K562 (cell line): ENCODE measurements around the gene CCDC47. TPM values are rescaled to one million over a fixed set of nuclear protein-coding genes. Genes with fewer than 3 reads are reported as not detected.
A peak's percentile ranks its signal among the peaks of the same experiment; 100 is the strongest.

Source experiments
- AFF1 ChIP-seq, 2 experiments: fragments of 450-650 bp; IDR thresholded peaks; 2 replicates each; pipeline ENCODE4 v1.6.1; 2018; ENCODE audit warnings: mild to moderate bottlenecking in 2 of 2, low read depth in 1 of 2; ENCODE audit not compliant: partially characterized antibody in 2 of 2
- ASH1L ChIP-seq: fragments of 450-650 bp; IDR thresholded peaks from 2 replicates; pipeline ENCODE4 v1.6.1; 2018; ENCODE audit warnings: borderline replicate concordance, mild to moderate bottlenecking, low read depth; ENCODE audit not compliant: partially characterized antibody
- CXXC5 ChIP-seq: fragments of 250-450 bp; sonication (Bioruptor Pico); IDR thresholded peaks from 2 replicates; pipeline ENCODE4 v1.8.0; 2022; ENCODE audit warnings: inconsistent platforms, mild to moderate bottlenecking, moderate library complexity
- E4F1 ChIP-seq: fragments of 250-450 bp; sonication (Bioruptor Pico); IDR thresholded peaks from 2 replicates; pipeline ENCODE4 v1.5.0; 2021; ENCODE audit warnings: mild to moderate bottlenecking, borderline replicate concordance
- EP300 ChIP-seq: IDR thresholded peaks from 2 replicates; pipeline ENCODE4 v1.6.1; 2012; ENCODE audit warnings: low read length, improper control_type of control experiment
- ETS2 ChIP-seq: IDR thresholded peaks from 2 replicates; pipeline ENCODE4 v1.6.1; 2016; ENCODE audit warnings: borderline replicate concordance, missing genetic modification characterization, mild to moderate bottlenecking, moderate library complexity, missing compliant biosample characterization; ENCODE audit not compliant: poor library complexity, severe bottlenecking
- ETV1 ChIP-seq: fragments of 450-650 bp; conservative IDR thresholded peaks from 2 replicates; pipeline ENCODE4 v1.6.1; 2016; ENCODE audit warnings: missing genetic modification characterization, control low read depth, low read depth, missing compliant biosample characterization
- HNRNPK ChIP-seq: fragments of 200-400 bp; formaldehyde crosslinking; IDR thresholded peaks from one replicate; pipeline ENCODE4 v1.6.1; 2018; ENCODE audit warnings: mild to moderate bottlenecking, low read depth, low read length; ENCODE audit not compliant: poor library complexity, severe bottlenecking
- RBM17 ChIP-seq: fragments of 200-400 bp; formaldehyde crosslinking; IDR thresholded peaks from 2 replicates; pipeline ENCODE4 v1.6.1; 2017; ENCODE audit warnings: low read depth, mild to moderate bottlenecking, low read length, borderline replicate concordance
- SMAD1 ChIP-seq: fragments of 150-350 bp; IDR thresholded peaks from 2 replicates; pipeline ENCODE4 v1.6.1; 2014; ENCODE audit warnings: low read length, low read depth; ENCODE audit not compliant: partially characterized antibody
- SMARCE1 ChIP-seq: fragments of 450-650 bp; IDR thresholded peaks from 2 replicates; pipeline ENCODE4 v1.7.1; 2016; ENCODE audit warnings: mild to moderate bottlenecking
- SRF ChIP-seq, 2 experiments: fragments of 250-450, 450-650 bp in 1 of 2; sonication (Bioruptor Pico) in 1 of 2; sonication (generic) in 1 of 2; formaldehyde crosslinking; IDR thresholded peaks; 2 replicates each; pipeline versions ENCODE4 v1.5.0 to v1.5.1; 2020 to 2022; ENCODE audit warnings: mild to moderate bottlenecking in 1 of 2, missing genetic modification reagents in 1 of 2
- THRA ChIP-seq: fragments of 450-650 bp; IDR thresholded peaks from 2 replicates; pipeline ENCODE4 v1.6.1; 2017; ENCODE audit warnings: mild to moderate bottlenecking, moderate library complexity
- ZBTB11 ChIP-seq, 3 experiments: fragments of 200-800 bp in 1 of 3; fragments of 250-450 bp in 1 of 3; fragments of 450-650 bp in 1 of 3; sonication (Bioruptor Pico) in 1 of 3; sonication (Bioruptor generic) in 1 of 3; formaldehyde crosslinking in 1 of 3; IDR thresholded peaks; 2 replicates each; pipeline versions ENCODE4 v1.6.1 to v1.8.0; 2016 to 2022; ENCODE audit warnings: mild to moderate bottlenecking in 2 of 3, missing genetic modification characterization in 2 of 3, missing compliant biosample characterization in 1 of 3, moderate library complexity in 1 of 3
- ZC3H4 ChIP-seq: sonication (generic); formaldehyde crosslinking; IDR thresholded peaks from 2 replicates; pipeline ENCODE4 v1.9.0; 2021; ENCODE audit warnings: missing genetic modification reagents, borderline replicate concordance
- polyA plus RNA-seq, 8 experiments: library from polyadenylated mRNA; depleted of rRNA in 4 of 8; stranded (reverse) in 5 of 8; unstranded in 3 of 8; fragments of >200 nt; fragmentation: Nextera tagmentation in 2 of 8; fragmentation: Illumina TruSeq in 1 of 8; extraction: Ambion mirVana in 2 of 8; extraction: Trizol in 1 of 8; gene quantifications; 2 replicates each; pipeline versions ENCODE4 v1.2.1 to v1.2.3, GENCODE V29; 2011 to 2014; ENCODE audit warnings: inconsistent platforms in 1 of 8, missing spikeins in 1 of 8
- total RNA-seq, 7 experiments: library from RNA; depleted of rRNA in 6 of 7; stranded (reverse); fragments of >200 nt in 6 of 7; fragmentation: Illumina TruSeq in 2 of 7; extraction: Trizol in 2 of 7; gene quantifications; 2 replicates each; pipeline versions ENCODE4 v1.2.1 to v1.2.3, GENCODE V29; 2011 to 2021; ENCODE audit warnings: low replicate concordance in 1 of 7

CCDC47 gene
- total and polyA plus RNA-seq, 9 of the 15 experiments (the other 6 are each of a cell fraction or from before 2014, with no cell fraction given), result 15.5 to 162 (median 122) TPM

- TF ChIP-seq ETS2 (no peak), ETV1 (no peak), EP300 (no peak), ZBTB11 (CRISPR knock-in tag; IDR thresholded peaks at IDR 0.05) (0 out of 6 replicates have a peak, but pooled peaks of 1 of the 3 experiments have one; percentile 51), ASH1L (peak; percentile 34), E4F1 (CRISPR knock-in tag) (no peak), SMAD1 (no peak), SMARCE1 (0 out of 2 replicates have a peak, but pooled peaks have one; percentile 44), AFF1 (IDR thresholded peaks at IDR 0.05; ENCODE audit: low read depth in 1 of 2, partially characterized antibody in 2 of 2) (peak in 1 of 2 experiments; percentile 31), ZC3H4 (CRISPR knock-in tag) (no peak), THRA (no peak), RBM17 (no peak), CXXC5 (peak; percentile 36; the same call in 1 of the 2 replicates), SRF (CRISPR knock-in tag; IDR thresholded peaks at IDR 0.05) (no peak), HNRNPK (no peak)
These were observed 2.0 kb upstream of the CCDC47 start (continued) for GRCh38 chr17:63775420-63775819.
